GM18498 (cell line): ENCODE results near the gene THSD7B.
"Not testable (repeated sequence)": the region's sequence is repeated elsewhere in the genome, so short reads cannot be mapped to it uniquely, and the experiment has no call there.

Experiments
- ATAC-seq: cut with Tn5 transposase; IDR thresholded peaks from one replicate; pipeline ENCODE4 v1.9.1; 2021; ENCODE audit warnings: mild to moderate bottlenecking, moderate library complexity; ENCODE audit not compliant: unreplicated experiment

Gene THSD7B

DNA sequence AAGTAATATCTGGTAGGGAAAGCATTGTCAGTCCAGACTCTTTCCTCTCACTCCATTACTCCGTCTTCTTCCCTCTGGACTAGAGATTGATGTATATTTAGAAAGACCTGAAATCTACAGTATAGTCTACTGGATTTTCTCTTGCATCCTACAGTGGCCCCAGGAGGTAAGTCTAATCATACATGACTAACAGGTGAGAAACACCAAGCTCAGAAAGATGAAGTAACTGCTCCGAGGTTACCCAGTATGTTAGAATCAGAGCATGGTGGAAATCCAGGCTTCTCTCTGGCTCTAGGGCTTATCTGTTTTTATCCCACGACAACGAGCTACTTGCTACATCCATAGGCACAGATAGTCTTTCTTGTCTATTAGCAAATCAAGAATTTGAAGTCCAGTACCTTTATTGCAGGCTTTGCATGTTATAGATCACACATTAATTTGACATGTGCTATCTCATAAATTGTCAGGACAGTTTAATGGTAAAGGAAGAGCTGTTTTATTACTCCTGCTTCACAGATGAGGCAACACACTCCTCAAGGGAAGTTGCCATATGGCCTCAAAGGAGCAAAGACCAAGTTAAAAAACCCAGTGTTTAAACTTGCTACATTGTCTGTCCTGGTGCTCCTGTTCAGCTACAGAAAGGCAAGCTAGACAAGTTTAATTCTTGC lies 484.3 kb downstream of the THSD7B start:
- no peak for ATAC-seq

DNA sequence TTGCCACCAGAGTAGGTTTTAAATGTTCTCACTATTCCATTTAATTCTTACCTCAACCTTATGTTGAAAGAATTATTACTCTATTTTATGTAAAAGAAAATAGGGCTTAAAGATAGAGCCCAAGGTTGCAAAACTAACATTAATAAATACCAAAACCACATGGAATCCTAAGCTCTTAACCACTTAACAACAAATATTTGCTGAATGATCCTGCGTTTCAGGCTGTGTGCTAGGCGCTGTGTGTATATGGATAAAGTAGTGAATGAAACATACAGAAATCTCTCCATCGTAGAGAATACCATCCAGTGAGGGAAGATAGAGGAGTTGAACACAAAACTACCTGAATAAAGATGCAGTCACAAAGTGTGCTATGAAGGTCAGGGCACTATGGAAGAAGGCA lies 485.1 kb downstream of the THSD7B start:
- no peak for ATAC-seq

DNA sequence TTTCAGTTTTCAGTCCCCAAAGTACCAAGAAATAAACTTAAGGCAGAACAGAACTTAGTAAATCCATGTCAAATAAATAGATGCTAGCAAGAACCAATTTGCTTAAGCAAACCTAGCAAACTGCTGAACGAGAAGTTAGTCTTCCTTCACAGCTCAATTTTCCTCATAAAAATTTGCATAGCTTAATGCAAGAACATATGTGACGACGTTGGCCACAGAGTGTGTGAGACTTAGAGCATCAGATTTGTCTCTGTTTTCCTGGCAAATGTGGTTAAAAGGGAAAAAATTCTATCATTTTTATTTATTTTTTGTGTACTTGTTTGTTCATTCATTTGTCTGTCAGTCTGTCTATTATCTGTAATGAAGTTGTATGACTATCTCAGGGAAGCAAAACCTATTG lies 485.7 kb downstream of the THSD7B start:
- no peak for ATAC-seq

DNA sequence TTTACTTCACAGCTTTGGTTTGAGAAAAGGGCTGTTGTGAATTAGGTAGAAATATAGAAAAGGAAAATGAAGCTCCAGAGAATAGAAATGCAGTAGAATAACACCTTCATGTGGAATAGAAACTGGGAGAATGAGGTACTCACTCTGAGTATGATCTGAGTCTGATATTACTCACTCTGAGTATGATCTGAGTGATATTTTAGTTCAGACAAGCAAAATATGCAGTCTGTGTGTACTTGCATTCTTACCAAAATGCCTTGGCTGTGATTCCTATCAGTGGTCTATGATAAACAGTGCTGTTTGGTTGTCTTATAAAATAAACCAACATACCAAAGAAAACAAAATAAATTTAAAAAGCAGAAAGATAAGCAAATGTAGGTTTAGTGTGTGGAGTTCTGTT lies 487.6 kb downstream of the THSD7B start:
- ATAC-seq: no peak

DNA sequence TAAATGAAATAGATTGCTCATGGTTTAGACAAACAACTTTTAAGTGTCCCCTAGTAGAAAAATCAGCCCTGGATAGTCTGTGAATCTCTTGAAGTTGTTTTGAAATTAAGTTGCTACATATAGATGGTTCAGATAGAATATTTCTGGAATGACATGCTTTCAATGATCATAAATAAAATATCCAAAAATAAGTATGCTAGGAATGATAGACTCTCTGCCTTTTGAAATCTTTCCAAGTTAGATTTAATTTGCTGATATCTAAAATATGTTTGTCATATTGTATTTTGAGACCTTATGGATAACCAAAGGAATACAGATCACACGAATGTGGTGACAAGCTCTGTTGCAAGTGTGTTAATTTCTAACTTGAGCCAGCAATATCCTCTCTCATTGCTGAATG lies 488.7 kb downstream of the THSD7B start:
- ATAC-seq: no peak

DNA sequence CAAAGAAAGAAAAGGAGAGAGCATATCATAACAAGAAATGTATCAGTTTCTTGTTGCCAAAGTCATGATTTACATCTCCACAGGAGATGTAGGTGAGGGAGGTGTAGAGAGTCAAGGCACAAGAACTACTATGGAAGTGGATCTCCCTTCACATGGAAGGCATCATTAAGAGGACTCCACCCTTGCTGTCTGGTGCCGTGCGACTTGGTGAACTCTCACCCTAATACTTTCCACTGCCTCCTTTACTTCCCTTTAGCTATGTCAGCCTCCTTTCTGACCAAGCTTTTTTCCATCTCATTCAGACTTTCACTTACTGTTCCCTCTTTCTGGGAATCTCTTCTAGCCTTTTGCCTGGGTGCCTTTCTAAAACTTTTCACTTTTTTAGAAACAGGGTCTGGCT lies 490.0 kb downstream of the THSD7B start:
- no peak for ATAC-seq

DNA sequence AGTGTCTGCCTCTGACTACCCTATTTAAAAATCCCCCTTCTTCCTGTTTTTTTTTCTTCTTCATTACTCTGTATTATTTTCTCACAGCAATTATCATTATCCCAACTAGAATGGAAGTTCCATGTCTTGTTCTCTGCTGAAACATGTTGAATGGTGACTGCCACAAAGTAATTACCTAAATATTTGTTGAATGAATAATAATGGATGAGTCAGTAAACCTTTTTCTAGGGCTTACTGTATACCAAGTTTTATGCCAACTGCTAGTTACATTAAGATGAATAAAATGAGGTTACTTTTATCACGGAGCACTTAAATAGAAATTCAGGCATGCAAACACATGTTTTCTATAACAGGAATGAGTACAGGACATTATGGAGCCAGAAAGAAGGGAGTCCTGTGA lies 490.6 kb downstream of the THSD7B start:
- ATAC-seq: no peak

DNA sequence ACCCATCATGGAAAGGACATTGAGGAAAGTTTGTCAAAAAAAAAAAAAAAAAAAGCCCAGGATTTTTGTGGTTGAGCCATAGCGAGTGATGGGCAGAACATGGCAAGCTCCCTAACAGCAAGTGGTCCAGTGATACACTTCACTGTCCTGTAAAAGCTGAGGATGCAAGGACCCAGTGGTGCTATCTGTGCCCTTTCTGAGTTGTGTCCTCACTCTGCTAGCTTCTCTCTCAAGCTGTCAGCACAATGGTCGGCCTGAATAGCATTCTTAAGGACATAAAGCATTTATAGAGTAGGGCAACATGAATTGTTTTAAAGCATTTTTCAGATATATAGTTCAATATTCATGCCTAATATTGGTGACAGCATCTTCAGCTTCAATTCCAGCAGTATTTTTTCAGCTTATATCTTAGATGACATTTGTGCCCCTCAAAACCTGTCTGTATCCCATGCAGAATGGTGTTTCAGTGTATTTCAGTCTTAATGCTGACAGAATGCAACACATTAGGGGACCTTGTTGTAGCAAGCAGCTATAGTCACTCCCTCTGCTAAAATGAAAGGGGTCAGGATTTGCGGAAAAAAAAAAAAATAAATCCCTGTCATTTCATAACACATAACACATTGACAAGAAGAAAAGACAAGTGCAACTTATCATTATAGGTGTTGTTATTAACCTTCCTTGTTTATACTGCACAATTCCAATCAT lies 496.7 kb downstream of the THSD7B start:
- ATAC-seq: no peak

DNA sequence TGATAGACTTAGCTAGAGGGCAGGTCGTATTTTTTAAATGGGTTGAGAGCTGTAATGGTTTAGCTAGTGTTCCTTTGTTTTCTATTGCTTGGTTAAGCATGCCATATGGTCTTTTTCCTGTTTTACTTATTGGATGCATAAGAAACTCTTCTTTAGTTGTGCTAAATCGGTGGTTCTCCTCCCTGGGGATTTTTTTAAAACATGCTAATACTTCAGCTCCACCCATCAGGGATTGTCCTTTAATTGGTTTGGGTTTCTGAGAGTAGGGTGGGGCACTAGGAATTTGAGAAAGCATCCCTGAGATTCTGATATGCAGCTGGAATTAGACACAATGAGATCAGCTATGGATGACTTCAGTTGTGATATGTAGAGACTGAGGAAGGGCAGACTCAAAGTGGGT lies 497.2 kb downstream of the THSD7B start:
- ATAC-seq: no peak

DNA sequence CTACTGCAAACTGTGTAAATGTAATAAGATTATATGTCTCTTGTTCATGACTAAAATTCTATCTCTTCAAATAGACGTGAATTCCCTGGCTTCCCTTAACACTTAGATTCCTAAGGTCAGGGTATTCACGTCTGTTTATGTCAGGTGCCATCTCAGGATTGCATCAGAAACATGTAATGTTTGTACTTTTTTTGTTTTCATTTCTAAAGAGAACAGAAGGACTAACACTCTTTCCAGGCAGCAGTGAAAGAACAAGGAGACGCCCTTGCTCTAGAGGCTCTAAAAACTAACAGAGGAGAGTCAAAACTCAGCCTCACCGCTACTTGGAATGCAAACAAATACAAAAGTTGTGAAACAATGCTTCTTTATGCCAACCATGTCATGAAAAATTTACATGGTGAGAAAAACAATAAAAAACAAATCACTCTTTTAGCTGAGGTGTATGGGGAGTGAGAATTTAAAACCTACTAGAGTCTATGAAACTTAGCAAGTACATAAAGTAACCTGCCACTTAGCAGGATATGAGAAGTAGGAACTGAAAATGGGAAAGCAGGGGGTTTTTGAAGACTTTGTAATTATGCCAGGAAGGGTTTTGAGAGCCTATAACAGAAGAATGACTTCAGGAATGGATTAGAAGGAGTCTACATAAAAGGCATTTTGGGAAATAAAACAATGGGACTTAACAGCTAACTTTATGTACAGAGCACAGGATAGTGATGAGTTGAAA lies 522.7 kb downstream of the THSD7B start:
- ATAC-seq: no peak

DNA sequence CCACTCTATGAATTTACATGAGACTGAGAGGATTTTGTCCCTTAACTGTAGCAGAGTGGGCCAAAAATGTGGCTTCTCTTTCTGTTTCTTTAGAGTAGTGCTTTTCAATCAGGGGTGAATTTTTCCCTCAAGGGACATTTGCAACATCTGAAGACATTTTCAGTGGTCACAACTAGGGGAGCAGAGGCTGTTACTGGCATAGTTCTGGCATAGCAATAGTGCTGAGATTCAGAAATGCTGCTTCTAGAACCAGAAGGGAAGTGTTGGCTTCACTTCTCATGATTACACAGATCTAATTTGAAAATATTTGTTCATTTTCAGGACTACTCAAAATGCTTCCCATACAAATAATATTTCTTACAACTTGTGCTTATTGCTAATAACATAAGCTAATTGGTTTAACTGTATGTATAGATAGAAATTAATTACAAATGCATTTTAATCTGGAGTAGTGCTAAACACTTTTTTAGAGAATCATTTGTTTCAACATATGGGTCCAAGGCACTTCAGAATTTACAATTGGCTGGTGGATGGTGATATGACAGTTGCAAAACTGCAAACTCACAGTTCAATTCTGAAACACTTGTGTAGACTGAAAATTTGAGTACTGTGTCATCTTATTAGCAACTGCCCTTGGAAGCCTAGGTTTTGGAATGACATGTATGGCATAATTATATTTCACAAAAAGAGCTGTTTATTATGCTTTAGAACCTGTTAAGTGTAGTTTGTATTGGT lies 526.7 kb downstream of the THSD7B start:
- ATAC-seq: no peak

DNA sequence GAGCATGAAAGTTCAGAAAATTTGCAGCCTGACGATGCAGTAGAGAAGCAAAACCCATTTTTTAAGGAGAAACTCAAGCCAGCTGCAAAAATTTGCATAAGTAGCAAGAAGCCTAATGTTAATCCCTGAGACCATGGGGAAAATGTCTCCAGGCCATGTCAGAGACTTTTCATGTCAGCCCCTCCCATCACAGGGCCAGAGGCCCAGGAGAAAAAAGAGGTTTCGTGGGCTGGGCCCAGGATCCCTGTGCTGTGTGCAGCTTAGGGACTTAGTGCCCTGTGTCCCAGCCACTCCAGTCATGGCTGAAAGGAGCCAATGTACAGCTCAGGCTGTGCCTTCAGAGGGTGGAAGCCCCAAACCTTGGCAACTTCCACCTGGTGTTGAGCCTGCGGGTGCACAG lies 533.0 kb downstream of the THSD7B start:
- no peak for ATAC-seq

DNA sequence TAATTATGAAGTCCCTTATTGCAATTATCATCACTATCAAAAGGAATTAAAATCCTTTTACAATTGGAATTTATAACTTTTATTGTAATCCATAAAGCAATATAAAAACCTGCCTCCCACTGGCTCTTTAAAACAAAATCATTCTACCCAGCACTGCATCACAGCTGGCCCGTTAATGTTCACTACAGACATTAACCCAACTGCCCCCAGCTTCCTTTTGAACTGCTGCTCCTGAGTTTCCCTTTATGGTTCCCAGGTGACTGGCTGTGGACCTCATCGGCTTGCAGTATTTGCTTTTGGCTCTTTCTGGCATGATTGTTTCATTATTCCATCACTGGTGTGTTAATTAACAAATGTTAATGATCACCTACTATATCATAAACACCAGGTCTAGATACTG lies 535.6 kb downstream of the THSD7B start:
- ATAC-seq: no peak

DNA sequence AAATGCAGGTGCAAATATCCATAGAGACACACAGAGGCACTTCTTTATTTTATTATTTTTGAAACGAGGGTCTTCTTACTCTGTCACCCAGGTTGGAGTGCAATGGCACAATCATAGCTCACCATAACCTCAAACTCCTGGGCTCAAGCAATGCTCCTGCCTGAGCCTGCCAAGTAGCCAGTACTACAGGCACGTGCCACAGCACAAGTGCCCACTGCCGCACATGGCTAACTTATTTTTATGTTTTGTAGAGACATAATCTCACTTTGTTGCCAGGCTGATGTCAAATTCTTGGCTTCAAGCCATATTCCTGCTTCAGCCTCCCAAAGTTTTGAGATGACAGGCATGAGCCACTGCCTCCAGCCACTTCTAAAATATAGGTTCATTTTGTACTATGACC lies 537.6 kb downstream of the THSD7B start:
- no peak for ATAC-seq

DNA sequence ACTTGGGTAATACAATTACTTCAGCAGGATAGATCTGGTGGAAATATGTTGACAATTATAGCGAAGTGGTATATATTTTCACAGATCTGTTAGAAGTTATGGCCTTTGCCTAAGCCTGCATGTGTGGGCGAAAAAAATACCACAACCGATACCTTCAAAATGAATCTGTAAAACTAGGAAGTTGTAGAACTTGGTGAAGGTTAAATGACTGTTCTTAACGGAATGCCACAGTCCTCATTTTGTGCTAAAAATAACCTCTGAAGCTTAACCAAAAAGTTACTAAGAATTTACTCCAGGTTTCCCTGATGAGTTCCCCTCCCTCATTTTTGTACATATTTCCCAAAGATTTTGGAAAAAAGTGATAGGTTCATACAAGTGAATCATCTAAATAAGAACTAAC lies 550.7 kb downstream of the THSD7B start:
- no peak for ATAC-seq

DNA sequence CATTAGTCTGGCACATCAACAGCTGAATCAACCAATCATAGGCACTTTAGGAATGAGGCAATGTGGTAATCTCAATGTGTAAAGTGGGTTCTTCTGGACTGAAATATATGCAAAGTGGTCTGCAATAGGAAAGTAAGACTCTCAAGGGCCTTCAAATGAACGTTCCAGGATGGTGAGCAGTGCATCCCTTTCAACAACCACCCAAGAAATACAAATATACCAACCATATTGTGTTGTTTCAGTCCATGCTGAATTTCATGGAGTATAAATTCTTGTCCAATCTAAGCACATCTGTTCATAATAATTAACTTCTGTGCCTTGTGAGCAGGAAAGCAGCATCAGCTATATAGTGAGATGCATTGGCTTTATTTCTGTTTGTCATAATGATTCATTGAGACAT lies 556.2 kb downstream of the THSD7B start:
- ATAC-seq: no peak

DNA sequence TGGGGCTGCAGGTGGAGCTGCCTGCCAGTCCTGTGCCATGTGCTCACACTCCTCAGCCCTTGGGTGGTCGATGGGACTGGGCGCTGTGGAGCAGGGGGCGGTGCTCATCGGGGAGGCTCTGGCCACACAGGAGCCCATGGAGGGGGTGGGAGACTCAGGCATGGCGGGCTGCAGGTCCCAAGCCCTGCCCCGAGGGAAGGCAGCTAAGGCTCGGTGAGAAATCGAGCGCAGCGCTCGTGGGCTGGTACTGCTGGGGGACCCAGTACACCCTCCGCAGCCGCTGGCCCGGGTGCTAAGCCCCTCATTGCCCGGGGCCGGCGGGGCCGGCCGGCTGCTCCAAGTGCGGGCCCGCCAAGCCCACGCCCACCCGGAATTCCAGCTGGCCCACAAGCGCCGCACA lies 566.2 kb downstream of the THSD7B start:
- ATAC-seq: not testable (repeated sequence)

DNA sequence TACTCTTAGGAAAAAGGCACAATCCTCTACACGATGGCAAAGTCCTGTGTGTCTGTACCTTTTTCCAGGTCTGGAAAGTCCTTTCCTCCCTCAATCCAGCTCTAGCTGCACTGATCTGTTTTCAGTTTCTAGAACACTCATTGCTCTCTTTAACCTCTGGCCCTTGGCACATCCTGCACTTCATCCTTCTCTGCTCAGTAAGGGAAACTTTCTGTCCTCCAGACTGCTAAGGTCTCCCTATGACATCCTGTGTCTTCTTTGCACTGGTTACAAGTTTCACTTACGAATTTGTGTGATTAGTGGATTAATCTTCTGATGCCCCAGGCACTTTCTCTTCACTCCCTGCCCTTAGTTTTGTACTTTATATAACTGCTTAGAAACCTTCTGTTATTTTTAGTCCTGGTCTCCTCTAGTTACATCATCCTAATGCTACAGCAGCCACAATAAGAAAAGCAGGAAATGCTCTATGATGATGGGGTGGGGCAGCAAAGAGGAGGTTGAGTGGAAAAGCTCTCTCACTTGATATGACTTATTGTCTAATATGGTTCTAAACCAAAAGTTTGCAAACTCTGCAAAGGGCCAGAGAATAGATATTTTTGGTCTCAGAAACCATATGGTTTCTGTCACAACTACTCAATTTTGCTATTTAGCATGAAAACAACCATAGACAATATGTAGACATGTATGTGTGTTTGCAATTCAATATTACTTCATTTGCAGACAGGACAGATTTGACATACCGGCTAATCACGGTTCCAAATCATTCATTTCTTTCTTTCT lies 568.2 kb downstream of the THSD7B start:
- no peak for ATAC-seq

DNA sequence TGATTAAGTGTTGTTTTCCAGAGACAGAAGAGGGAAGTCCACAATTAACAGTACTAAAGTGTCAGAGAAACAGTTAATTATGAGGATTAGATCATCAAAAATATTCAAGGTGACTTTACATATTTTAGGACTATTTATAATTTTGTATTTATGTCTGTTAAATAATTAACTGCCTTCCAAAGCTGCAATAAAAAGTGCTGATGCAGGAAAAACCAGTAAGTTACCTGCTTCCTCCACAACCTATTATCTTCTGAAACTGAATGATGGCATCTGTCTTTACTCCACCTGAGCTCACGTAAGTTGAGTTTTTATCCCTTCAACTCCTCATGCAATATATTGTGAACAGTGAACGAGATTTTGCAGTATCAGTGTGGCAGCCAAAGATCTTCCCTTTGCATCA lies 570.7 kb downstream of the THSD7B start:
- no peak for ATAC-seq

DNA sequence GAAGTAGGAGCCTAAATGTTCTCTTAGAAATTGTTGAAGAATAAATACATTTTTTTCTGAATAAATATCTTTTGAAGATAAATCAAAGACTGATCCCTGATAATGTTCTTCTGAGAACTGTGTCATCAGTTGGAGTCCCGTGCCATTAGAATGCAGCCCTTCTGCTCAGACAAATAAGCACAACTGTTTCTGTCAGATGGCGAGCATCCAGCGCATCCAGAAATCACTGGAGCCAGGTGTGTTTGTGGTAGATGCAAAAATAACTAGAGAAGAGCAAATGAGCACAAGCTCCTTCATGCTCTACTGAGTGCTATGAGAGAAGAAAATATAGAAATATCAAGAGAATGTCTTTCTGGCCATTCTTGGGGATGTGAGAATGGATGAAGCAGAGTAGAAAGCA lies 573.7 kb downstream of the THSD7B start:
- no peak for ATAC-seq

DNA sequence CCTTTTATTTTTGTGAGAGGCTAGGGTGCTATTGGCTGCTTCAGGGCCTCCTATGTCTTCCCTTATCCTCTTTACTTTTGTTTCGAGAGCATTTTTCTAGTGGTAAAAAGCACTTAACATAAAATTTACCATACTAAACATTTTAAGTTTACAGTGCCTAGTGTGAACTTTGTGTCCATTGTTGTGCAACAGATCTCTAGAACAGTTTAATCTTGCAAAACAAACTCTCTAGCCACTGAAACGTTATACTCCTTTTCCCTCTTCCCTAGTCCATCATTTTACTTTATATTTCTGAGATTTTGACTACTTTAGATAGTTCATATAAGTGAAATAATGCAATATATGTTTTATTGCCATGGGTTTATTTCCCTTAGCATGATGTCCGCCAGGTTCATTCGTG lies 580.6 kb downstream of the THSD7B start:
- ATAC-seq: no peak
